ENCODE results near the gene CHST3. TPM values are rescaled to one million over a fixed set of nuclear protein-coding genes. Genes with fewer than 3 reads are reported as not detected.
A peak's percentile ranks its signal among the peaks of the same experiment; 100 is the strongest.

CHST3 gene
- total and polyA plus RNA-seq, 11 donors: 8.1 to 51.3 (median 25.0) TPM

- DNase-seq (no peak), ATAC-seq (no peak)
- intact Hi-C loops (cut with DNase I): loop anchor here in 2 of 10 donors (5.0 kb wide), 2 partner anchors 34 to 44 kb away; no protein-coding TSS in a partner anchor
Observed at GRCh38 chr10:72011468-72011867, 47.3 kb downstream of the CHST3 start.

GRCh38 chr10:72011976-72012512 lies 47.8 kb downstream of the CHST3 start:
- Histone ChIP-seq H3K4me1 (peaks cover 7 to 89% (median 65%) of the 10 kb centered on the region in 12 donors), H3K4me3 (no peak overlapping the region), H3K9me3 (no peaks in the 10 kb centered on the region), H3K36me3 (peaks cover 6 to 23% (median 16%) of the 10 kb centered on the region in 9 donors), H3K27ac (peak overlapping the region in 5 of 12 donors; percentile 63 to 93 (median 85)), H3K27me3 (no peaks in the 10 kb centered on the region)
- ATAC-seq (no peak), DNase-seq (no peak)
- intact Hi-C loops (cut with DNase I): loop anchor here in 4 of 10 donors (2.0 to 5.0 kb wide), 4 partner anchors 19 to 45 kb away; no protein-coding TSS in a partner anchor
- WGBS, 4 donors: 91 to 96% (median 95%) methylated on average over 5 to 7 of the region's 7 CpGs
- TF ChIP-seq, protein P1, sequence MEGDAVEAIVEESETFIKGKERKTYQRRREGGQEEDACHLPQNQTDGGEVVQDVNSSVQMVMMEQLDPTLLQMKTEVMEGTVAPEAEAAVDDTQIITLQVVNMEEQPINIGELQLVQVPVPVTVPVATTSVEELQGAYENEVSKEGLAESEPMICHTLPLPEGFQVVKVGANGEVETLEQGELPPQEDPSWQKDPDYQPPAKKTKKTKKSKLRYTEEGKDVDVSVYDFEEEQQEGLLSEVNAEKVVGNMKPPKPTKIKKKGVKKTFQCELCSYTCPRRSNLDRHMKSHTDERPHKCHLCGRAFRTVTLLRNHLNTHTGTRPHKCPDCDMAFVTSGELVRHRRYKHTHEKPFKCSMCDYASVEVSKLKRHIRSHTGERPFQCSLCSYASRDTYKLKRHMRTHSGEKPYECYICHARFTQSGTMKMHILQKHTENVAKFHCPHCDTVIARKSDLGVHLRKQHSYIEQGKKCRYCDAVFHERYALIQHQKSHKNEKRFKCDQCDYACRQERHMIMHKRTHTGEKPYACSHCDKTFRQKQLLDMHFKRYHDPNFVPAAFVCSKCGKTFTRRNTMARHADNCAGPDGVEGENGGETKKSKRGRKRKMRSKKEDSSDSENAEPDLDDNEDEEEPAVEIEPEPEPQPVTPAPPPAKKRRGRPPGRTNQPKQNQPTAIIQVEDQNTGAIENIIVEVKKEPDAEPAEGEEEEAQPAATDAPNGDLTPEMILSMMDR (IDR thresholded peaks at IDR 0.05): no peak
- no peak for TF ChIP-seq POLR2A (IDR thresholded peaks at IDR 0.05)

More at GRCh38 chr10:72011468-72011867, 47.3 kb downstream of the CHST3 start:
- Histone ChIP-seq H3K4me3 (no peak overlapping the region), H3K4me1 (peaks cover 7 to 89% (median 64%) of the 10 kb centered on the region in 12 donors), H3K9me3 (no peaks in the 10 kb centered on the region), H3K36me3 (peaks cover 6 to 29% (median 20%) of the 10 kb centered on the region in 9 donors), H3K27me3 (no peaks in the 10 kb centered on the region), H3K27ac (peak overlapping the region in 5 of 12 donors; percentile 35 to 93 (median 85))
- TF ChIP-seq, protein P1 (IDR thresholded peaks at IDR 0.05): no peak
- no peak for TF ChIP-seq POLR2A (IDR thresholded peaks at IDR 0.05)
- 93 to 96% (median 94%) methylated on average over 8 of the region's 8 CpGs for WGBS, 4 donors

DNA sequence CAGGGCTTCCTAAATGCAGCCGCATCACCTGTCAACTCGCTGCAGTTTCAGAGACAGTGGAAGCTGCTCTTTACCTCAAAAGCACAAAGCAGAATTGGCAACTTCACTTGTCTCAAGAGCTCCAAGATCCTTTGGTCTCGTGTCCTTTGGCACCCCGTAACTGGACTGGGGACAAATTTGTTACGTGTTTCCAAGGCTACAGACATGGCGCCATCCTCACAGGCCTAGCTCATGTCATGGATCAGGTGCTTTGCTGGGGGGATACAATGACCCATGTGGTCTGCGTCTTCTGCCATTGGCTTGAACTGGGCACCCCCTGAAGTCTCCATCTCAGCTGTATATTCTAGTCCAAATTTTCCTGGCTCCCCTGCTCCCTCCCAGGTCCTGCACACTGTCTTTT lies 48.6 kb downstream of the CHST3 start:
- peaks cover 7 to 92% (median 70%) of the 10 kb centered on the region in 12 donors for H3K4me1 ChIP-seq
- peak overlapping the region in 10 of 12 donors; percentile 23 to 93 (median 77) for H3K27ac ChIP-seq
- peaks cover 2 to 16% (median 8%) of the 10 kb centered on the region in 9 donors for H3K36me3 ChIP-seq
- H3K4me3 ChIP-seq: no peak overlapping the region
- intact Hi-C loops (cut with DNase I): loop anchor here in 4 of 10 donors (2.0 to 5.0 kb wide), 4 partner anchors 18 to 45 kb away; no protein-coding TSS in a partner anchor
- no peak for ATAC-seq
- no peak for DNase-seq
- no peaks in the 10 kb centered on the region for H3K27me3 ChIP-seq
- WGBS, 4 donors: 73 to 84% (median 77%) methylated on average over 5 to 7 of the region's 7 CpGs
- no peaks in the 10 kb centered on the region for H3K9me3 ChIP-seq
- no peak for TF ChIP-seq POLR2A (IDR thresholded peaks at IDR 0.05)
- TF ChIP-seq, protein P1 (IDR thresholded peaks at IDR 0.05): no peak

GRCh38 chr10:72013202-72013945 lies 49.2 kb downstream of the CHST3 start:
- 59 to 75% (median 69%) methylated on average over 13 of the region's 13 CpGs for WGBS, 4 donors
- Histone ChIP-seq H3K9me3 (no peaks in the 10 kb centered on the region), H3K27ac (peak overlapping the region in 11 of 12 donors; percentile 5 to 93 (median 76)), H3K27me3 (no peaks in the 10 kb centered on the region), H3K4me3 (no peak overlapping the region), H3K4me1 (peaks cover 7 to 95% (median 67%) of the 10 kb centered on the region in 12 donors), H3K36me3 (peaks cover 0 to 10% (median 2%) of the 10 kb centered on the region in 9 donors)
- intact Hi-C loops (cut with DNase I): loop anchor here in 4 of 10 donors (2.0 to 5.0 kb wide), 4 partner anchors 17 to 46 kb away; no protein-coding TSS in a partner anchor
- DNase-seq (peak; percentile 62 to 86 (median 79)), ATAC-seq (peak; percentile 54 to 60 (median 58))
- TF ChIP-seq, protein P1 (IDR thresholded peaks at IDR 0.05): no peak
- no peak for TF ChIP-seq POLR2A (IDR thresholded peaks at IDR 0.05)

Measured in heart left ventricle (tissue), 16 donors.